ENCODE results near the gene ACSL1.
A peak's percentile ranks its signal among the peaks of the same experiment; 100 is the strongest.
"Not testable (repeated sequence)": the region's sequence is repeated elsewhere in the genome, so short reads cannot be mapped to it uniquely, and the experiment has no call there.

Gene ACSL1

GRCh38 chr4:184839075-184839399 is 13.3 kb upstream of the ACSL1 start:
- not testable (repeated sequence) for DNase-seq

GRCh38 chr4:184838249-184839074 is 12.7 kb upstream of the ACSL1 start:
- no peak for DNase-seq

DNA sequence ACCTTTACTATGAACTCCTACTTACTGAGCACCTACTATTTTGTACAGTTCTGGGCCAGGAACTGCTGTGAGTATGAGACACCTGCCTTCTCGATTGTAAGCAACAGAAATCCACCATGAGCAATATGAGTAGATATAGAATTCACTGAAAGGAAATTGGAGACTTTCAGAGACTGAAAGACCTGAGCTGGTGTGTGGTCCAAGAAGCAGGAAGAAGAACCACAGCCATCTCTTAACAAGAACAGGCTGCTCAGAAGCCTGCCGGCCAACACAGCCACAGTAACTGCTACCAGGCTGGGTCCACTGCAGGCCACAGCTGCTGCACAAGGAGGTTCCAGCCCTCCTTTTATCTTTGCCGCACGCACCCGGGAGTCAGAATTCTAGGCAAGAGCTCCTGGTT is 10.8 kb upstream of the ACSL1 start:
- DNase-seq: no peak

DNA sequence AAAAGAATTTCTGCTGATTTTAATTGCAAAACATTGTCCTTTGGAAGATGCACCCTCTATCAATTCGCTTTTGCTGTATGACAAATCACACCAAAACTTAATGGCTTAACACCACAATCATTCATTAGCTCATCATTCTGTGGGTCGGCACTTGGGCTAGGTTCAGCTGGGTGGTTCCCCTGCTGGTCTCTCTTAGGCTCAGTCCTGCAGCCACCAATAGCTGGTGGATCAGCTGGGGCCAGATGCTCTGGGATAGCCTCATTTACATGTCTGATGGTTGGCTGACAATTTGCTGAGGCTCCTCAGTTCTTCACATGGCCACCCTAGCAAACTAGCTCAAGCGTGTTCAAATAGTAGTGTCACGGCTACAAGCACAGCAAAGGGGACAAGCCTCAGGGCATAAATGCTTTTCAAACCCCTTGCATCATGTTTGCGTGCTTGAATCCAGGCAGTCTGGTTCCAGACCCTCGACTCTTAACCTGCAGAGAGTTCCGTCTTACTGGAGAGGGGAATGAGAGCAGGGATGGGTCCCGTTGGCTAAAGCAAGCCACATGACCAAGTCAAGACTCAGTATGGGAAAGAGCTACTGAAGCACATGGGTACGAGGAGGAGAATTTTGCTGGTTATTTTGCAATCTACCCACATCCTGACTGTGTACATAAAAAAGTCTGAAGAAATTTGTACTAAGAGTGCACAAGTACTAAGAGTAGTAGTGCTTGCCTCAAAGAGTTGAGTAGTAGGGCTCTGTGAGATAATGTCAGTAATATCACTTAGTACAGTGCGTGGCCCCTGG is 7.5 kb upstream of the ACSL1 start:
- no peak for DNase-seq

GRCh38 chr4:184831153-184831552 is 5.4 kb upstream of the ACSL1 start:
- no peak for DNase-seq

DNA sequence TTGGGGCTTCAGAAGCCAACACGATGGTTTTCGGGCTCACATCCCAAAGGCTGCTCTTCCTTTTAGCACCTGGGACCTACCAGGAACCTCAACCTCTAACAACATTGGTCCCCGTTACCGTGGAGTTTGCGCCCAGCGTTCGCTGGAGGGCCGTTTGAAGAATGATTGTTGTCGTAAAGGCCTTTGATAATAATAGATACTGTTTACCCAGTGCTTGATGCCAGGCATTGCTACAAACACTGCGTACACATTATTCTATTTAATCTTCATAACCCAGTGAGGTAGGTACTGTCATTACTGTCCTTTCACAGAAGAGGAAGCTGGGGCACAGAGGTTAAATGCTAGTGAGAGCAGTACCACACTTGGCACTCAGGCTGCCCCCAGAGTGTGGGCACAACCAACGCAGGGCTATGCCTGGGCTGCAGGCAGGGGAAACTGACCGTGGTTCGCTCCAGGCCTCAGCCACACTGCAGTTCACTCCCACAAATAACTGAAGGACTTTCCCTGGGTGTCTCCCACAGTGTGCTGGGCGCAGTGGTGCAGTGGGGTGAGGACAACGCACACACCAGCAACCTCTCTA is 1.0 kb upstream of the ACSL1 start:
- no peak for DNase-seq

DNA sequence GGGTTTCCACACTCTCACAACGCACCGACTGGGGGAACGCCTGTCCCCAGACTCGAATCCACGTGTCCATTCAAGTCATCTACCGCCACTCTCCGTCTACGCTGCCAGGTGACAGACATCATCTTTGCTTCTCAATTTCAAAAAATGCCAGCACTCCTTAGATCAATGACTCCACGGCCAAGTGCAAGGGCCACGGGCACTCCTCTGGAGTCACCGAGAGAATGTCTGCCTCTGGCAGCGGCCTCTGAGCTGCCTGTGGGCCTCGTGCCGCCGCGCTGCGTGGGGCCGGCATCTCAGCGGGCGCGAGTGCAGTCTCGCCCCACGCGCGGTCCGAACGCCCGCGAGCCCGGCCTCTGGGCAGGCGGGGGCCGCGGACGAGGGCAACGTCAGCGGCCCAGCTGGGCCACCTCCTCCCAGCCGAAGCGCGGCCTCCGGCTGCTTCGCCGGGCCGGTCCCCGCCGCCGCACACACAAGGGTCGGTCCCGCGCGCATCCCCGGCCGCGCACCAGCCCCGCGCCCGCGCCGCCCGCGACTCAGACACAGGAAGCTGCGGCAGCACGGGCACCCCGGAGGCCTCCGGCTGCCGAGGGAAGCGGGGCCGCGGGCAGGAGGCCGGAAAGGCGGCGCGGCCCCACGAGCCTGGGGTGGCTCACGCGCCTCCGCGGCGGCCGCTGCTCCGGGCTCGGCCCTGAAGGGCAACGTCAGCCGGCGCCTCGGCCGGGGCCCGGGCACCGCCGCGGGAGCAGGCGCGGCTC is 450 bp downstream of the ACSL1 start:
- DNase-seq: no peak

DNA sequence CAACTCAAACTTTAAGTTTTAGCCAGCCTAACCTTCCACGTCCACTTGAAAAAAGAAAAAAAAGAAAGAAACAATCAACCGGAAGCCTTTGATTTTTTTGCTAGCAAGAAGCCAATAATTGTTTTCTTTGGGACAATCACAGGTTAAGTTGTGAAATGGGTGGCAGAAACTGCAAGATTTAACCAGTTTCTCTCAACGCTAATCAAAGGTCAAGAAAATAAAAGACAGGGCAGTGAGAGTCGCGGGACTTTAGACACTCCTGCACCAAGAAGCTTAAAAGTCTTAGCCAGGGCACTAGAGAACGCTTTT is 1.0 kb downstream of the ACSL1 start:
- DNase-seq: no peak

DNA sequence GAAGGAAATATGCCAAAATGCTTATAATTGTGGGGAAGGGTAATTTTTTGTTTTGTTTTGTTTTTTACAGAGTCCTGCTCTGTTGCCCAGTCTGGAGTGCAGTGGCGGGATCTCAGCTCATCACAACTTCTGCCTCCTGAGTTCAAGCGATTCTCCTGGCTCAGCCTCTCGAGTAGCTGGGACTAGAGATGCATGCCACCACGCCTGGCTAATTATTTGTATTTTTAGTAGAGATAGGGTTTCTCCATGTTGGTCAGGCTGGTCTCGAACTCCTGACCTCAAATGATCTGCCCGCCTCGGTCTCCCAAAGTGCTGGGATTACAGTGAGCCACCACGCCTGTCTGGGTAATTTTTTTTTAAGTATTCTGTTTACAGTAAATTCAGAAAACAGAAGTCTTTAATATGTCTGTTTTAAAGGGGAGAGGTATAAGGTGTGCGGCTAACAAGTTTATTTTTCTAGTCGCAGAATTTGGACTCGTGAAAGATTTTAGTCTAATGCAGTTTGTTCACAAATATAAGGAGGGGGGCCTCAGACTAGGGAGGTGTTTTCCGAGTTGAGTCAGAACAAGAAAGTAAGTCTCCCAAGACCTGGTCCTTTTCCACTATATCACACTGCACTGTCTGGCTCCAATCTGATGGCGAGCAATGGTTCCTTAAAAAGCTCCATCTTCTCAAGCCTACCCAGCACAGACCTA is 1.5 kb downstream of the ACSL1 start:
- no peak for DNase-seq

DNA sequence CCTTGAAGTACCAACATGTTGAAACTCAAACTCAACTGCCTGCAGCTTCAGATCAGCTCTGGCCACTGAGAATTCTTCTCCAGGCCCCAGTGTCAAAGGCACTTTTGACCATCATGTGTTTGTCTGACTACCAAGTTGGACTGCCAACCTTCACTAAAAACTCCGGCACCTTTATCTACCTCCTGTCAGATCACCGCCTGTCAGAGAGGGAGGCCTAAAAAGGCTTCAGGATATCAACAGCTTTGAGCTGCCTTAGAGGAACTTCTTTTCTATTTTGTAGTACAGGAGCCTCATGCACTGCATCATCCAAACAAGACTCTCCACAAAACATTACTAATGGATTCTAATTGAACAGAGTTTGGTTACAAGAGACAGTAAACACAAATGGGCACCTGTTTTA is 2.8 kb downstream of the ACSL1 start:
- no peak for DNase-seq

GRCh38 chr4:184822356-184822755 is 3.4 kb downstream of the ACSL1 start:
- DNase-seq: no peak

- no peak for DNase-seq
These were observed 4.5 kb downstream of the ACSL1 start for GRCh38 chr4:184821242-184821641.

GRCh38 chr4:184819786-184820185 is 6.0 kb downstream of the ACSL1 start:
- DNase-seq: no peak

- no peak for DNase-seq
These were observed 7.6 kb downstream of the ACSL1 start for GRCh38 chr4:184818216-184818564.

DNA sequence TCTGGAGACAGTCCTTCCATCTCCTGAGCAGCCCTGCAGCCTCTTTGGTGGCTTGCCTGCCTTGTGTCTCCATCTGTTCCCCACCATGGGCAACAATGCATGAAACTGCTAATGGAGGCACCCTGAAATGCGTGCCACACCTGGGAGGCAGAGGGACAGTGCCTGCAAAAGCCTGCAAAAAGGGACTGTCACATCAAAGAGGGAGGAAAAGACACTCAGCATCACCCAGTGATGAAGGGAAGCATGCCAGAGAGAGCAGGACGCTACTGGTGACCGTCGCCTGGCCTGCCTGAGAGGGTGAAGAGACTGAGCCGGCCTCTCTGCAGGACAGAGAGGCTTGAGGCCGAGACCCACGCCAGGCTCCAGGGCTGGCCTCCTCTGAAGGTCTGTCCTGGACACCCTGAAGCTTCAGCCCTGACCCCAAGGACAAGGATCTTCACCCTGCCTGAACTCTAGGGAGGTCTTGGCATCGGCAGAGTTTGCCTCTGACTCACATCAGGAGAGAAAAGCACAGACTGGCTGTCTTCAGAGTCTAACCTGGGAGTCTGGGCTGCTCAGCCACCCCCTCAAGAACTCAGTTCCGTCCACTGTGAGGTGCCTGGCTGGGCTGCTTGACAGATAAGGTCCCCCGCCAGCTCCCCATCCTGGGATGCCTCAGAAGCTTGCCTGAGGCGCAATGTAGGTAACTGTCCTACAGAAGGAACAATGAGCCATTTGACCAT is 8.1 kb downstream of the ACSL1 start:
- DNase-seq: no peak

DNA sequence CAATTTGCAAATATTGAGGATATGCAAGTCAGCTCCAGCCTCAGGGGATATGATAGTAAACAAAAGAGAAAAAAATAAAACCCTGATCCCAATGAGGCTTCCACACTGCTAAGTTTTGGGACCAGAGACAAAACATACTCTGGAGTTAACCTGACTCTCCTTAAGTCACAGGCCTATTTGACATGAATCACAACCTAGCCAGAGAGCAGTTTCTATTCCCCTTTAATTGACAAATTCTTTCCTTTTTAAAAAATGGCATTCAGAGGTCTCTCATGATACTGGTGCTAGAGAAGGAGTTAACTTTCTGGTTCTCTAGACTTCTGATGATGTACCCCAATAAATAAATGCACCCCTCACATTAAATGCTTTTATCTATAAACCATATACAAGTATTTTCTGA is 8.8 kb downstream of the ACSL1 start:
- no peak for DNase-seq

GRCh38 chr4:184815046-184815877 is 10.5 kb downstream of the ACSL1 start:
- peak in 1 of 2 experiments; percentile 33 for DNase-seq

DNA sequence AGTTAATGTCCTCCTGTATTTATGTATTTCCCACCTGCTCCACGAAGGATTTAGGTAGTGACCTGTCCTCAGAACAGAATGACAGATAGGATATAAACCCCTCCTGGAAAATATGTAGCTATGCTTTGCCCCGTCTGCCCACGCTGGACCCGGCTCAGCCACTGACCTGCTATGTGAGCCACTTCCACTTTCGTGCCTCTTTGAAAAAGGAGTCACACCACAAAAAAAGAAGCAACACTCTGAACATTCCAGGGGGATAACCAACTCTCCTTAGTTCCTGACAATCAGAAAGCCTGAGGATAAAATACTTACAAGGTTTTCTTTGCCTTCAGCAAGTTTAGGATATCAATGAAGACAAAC is 11.1 kb downstream of the ACSL1 start:
- DNase-seq: no peak

DNA sequence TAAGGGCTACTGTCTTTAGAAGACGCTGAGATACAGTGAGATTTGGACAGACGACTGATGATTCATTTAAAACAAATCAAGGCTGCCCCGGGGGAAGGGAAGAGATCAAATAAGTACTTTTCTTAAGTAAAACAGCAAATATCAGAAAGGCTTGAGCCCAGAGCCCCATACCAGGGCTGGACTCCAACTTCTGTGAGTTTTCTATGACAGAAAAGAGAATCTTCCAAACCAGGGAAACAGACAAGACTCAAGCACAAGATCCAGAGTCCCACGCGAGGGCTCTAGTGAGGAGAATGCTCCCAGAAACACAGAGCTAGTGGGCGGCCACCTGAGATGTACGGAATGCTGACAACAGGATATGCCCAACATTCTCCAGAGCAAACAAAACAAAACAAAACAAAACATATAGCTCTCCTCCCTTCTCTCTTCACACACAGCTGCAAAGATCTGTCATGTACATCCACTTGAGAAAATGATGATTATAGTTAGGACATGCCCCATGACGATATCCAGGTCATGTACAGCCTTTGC is 13.1 kb downstream of the ACSL1 start:
- DNase-seq: no peak

DNA sequence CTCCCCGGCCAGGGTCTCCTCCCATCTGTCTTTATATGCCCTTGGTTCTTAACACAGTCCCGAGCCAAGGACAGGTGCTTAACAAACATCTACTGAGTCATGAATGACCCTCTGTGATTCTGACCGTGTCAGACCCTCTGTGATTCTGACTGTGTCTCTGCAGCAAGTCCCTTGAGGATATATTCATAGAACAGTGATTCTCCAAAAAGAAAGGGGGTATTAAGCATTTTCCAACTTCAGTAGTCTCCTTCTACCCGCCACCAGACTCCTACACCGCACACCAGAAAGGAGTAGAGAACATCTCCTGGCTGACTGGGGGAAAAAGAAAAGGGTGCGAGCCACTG is 13.6 kb downstream of the ACSL1 start:
- DNase-seq: no peak

DNA sequence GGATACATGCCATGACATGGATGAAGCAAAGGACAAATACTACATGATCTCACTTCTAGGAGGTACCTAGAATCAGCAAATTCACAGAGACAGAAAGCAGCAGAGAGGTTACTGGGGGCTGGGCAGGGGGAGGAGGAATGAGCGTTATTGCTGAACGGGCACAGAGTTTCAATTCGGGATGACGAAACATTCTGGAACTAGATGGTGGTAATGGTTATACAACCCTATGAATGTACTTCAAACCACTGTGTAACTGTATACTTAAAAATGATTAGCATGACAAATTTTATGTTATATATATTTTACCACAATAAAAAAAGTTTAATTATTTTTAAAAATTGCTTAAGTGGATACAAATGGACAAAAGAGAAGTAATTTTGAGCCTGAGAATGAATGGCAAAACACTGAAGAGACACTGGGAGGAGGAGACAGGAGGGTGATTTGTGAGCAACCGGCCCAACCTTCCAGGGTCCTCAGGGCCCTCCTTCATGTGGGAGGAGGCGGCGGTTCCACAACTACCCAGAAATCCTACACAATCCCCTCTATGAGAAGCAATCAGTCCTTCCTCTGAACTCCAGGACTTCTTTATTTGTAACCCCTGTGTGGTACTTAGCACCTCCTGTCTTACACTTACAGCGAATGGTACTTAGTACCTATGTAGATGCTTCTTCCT is 14.1 kb downstream of the ACSL1 start:
- no peak for DNase-seq

All from cerebellar nuclear complex (tissue), 1 donor.